Loucy (cell line): ENCODE measurements around the gene HYLS1.

Source experiments
- H2AFZ ChIP-seq: fragments of 200-600 bp; sonication (generic); 2 replicates; pipeline ENCODE4 v1.6.0; 2016; ENCODE audit warnings: antibody characterized with exemption, mild to moderate bottlenecking, low read length, moderate library complexity
- H3F3A ChIP-seq: fragments of 200-600 bp; 2 replicates; pipeline ENCODE4 v1.6.0; 2016; ENCODE audit warnings: antibody characterized with exemption, low read depth, mild to moderate bottlenecking
- H3K27me3 ChIP-seq: fragments of 200-600 bp; sonication (generic); 2 replicates; pipeline ENCODE4 v1.6.1; 2014; ENCODE audit warnings: low read length, mild to moderate bottlenecking; ENCODE audit not compliant: insufficient read depth, poor library complexity, severe bottlenecking
- H3K36me3 ChIP-seq: fragments of 200-600 bp; sonication (generic); 2 replicates; pipeline ENCODE4 v1.6.1; 2016; ENCODE audit warnings: low read length; ENCODE audit not compliant: insufficient read depth
- H3K4me1 ChIP-seq: fragments of 200-600 bp; sonication (generic); 2 replicates; pipeline ENCODE4 v1.5.1; 2014; ENCODE audit warnings: low read length, mild to moderate bottlenecking; ENCODE audit not compliant: insufficient read depth, poor library complexity, severe bottlenecking
- H3K4me2 ChIP-seq: fragments of 200-600 bp; sonication (generic); 2 replicates; pipeline ENCODE4 v1.6.0; 2014; ENCODE audit warnings: antibody characterized with exemption, low read length, low read depth, mild to moderate bottlenecking; ENCODE audit not compliant: poor library complexity, severe bottlenecking
- H3K4me3 ChIP-seq: fragments of 200-600 bp; sonication (generic); 2 replicates; pipeline ENCODE4 v1.5.1; 2014; ENCODE audit warnings: low read length, mild to moderate bottlenecking, mixed read lengths; ENCODE audit not compliant: poor library complexity, severe bottlenecking
- H3K79me2 ChIP-seq: fragments of 200-600 bp; sonication (generic); 2 replicates; pipeline ENCODE4 v1.6.1; 2014; ENCODE audit warnings: low read length; ENCODE audit not compliant: insufficient read depth
- H3K9ac ChIP-seq: fragments of 200-600 bp; sonication (generic); 2 replicates; pipeline ENCODE4 v1.6.0; 2014; ENCODE audit warnings: mild to moderate bottlenecking, low read depth, low read length, moderate library complexity; ENCODE audit not compliant: poor library complexity, severe bottlenecking
- H3K9me2 ChIP-seq: fragments of 200-600 bp; sonication (generic); replicated peaks from 2 replicates; pipeline ENCODE4 v1.6.1; 2016; ENCODE audit warnings: low read depth, low read length, mixed read lengths
- H3K9me3 ChIP-seq: fragments of 200-600 bp; sonication (generic); 2 replicates; pipeline ENCODE4 v1.6.1; 2014; ENCODE audit warnings: mild to moderate bottlenecking, antibody characterized with exemption, low read length, low read depth; ENCODE audit not compliant: insufficient read depth
- H4K20me1 ChIP-seq: fragments of 200-600 bp; sonication (generic); 2 replicates; pipeline ENCODE4 v1.6.0; 2014; ENCODE audit warnings: antibody characterized with exemption, low read length, mild to moderate bottlenecking; ENCODE audit not compliant: insufficient read depth, poor library complexity, severe bottlenecking
- CTCF ChIP-seq: fragments of 200-600 bp; sonication (generic); conservative IDR thresholded peaks from 2 replicates; pipeline ENCODE4 v1.5.1; 2014; ENCODE audit warnings: mild to moderate bottlenecking, antibody characterized with exemption, low read length
- EZH2phosphoT487 ChIP-seq: fragments of 200-600 bp; IDR thresholded peaks from 2 replicates; pipeline ENCODE4 v1.6.1; 2018; ENCODE audit warnings: antibody characterized with exemption, mild to moderate bottlenecking, moderate library complexity, borderline replicate concordance

Gene HYLS1

GRCh38 chr11:125916683-125917347 lies 29.3 kb downstream of the HYLS1 start:
- Histone ChIP-seq H3K4me2 (no peak overlapping the region), H3K36me3 (no peaks in the 10 kb centered on the region), H3K9me2 (no peaks in the 10 kb centered on the region), H3K9me3 (no peaks in the 10 kb centered on the region), H3K27me3 (peaks cover 4% of the 10 kb centered on the region), H3K9ac (no peak overlapping the region), H3K4me1 (no peaks in the 10 kb centered on the region), H3K4me3 (no peak overlapping the region), H3F3A (no peaks in the 10 kb centered on the region), H3K79me2 (no peaks in the 10 kb centered on the region), H4K20me1 (no peaks in the 10 kb centered on the region), H2AFZ (no peak overlapping the region)
- TF ChIP-seq EZH2phosphoT487 (no peak), CTCF (no peak)

GRCh38 chr11:125918140-125918840 lies 30.8 kb downstream of the HYLS1 start:
- Histone ChIP-seq H3K4me2 (no peak overlapping the region), H4K20me1 (no peaks in the 10 kb centered on the region), H3K4me3 (no peak overlapping the region), H3K79me2 (no peaks in the 10 kb centered on the region), H3K9ac (no peak overlapping the region), H3F3A (no peaks in the 10 kb centered on the region), H3K4me1 (no peaks in the 10 kb centered on the region), H2AFZ (no peak overlapping the region), H3K9me2 (no peaks in the 10 kb centered on the region), H3K36me3 (no peaks in the 10 kb centered on the region), H3K27me3 (peaks cover 4% of the 10 kb centered on the region), H3K9me3 (no peaks in the 10 kb centered on the region)
- no peak for TF ChIP-seq CTCF
- TF ChIP-seq EZH2phosphoT487, result no peak

GRCh38 chr11:125921042-125921441 lies 33.6 kb downstream of the HYLS1 start:
- no peaks in the 10 kb centered on the region for H3K9me2 ChIP-seq
- H3K36me3 ChIP-seq, result no peaks in the 10 kb centered on the region
- H2AFZ ChIP-seq, result no peak overlapping the region
- TF ChIP-seq CTCF (no peak), EZH2phosphoT487 (no peak)
- peaks cover 4% of the 10 kb centered on the region for H3K27me3 ChIP-seq
- no peak overlapping the region for H3K4me3 ChIP-seq
- no peaks in the 10 kb centered on the region for H3K79me2 ChIP-seq
- H3K9ac ChIP-seq, result no peak overlapping the region
- H3K4me1 ChIP-seq, result no peaks in the 10 kb centered on the region
- no peaks in the 10 kb centered on the region for H3F3A ChIP-seq
- H3K9me3 ChIP-seq, result no peaks in the 10 kb centered on the region
- no peak overlapping the region for H3K4me2 ChIP-seq
- no peaks in the 10 kb centered on the region for H4K20me1 ChIP-seq
